GM19043 (cell line): ENCODE data around the gene HTR4.
"Not testable (repeated sequence)": the region's sequence is repeated elsewhere in the genome, so short reads cannot be mapped to it uniquely, and the experiment has no call there.

Experiments
- ATAC-seq: cut with Tn5 transposase; IDR thresholded peaks from one replicate; pipeline ENCODE4 v1.9.1; 2021; ENCODE audit warnings: low read depth; ENCODE audit not compliant: unreplicated experiment

HTR4 gene

DNA sequence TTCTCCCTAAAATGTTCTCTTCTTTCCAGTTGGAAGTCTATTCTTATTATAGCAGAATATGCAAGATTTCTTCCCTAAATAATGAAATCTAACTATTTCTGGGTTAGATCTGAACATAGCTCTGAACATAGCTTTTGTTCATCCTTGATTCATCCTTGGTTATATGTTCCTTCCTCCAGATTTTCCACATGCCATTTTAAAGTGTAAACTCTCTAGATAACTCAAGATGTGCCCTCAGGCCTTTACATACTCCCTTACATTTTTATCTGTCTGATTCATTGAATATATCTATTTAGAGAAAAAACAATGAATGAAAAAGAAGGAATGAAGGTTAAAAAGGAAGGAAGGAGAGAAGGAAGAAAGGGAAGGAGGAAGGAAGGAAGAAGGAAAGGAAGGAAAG, 169.7 kb downstream of the HTR4 start:
- no peak for ATAC-seq

DNA sequence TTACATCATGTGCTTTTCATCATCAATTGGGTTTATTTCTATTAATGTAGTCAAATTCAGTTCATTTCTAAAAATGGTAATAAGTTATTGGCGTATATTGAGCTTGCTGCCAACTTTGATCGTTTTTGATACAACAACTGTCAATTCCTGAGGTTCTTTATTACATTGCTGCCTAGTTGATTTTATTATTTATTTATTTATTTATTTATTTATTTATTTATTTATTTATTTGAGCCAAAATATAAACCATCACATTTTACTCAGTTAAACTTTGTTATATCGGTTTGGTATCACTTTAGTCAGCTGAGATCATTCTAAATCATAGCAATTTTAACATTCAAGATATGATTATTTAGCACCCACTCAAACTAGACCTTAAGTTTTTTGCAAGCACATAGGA, 170.6 kb downstream of the HTR4 start:
- ATAC-seq: no peak

GRCh38 chr5:148482697-148483462, 171.4 kb downstream of the HTR4 start:
- peak; percentile 80 for ATAC-seq

DNA sequence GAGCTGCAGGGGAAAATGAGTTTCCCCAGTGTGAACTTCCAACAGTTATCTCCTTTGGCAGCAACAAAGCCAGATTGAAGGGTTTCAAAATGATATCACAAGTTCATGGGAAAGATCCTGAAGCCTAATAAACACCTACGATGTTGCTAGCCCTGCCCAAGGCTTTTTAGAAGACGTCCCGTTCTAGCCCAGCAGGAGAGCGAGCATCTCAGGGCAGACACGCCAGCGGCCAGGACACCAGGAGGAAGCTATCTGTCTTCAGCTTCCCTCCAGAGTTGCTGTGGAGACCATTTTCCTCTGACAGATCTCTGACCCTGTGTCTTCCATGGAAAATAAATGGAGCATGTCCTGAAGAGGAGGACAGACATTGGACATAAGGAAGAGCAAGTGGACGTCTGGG, 172.1 kb downstream of the HTR4 start:
- no peak for ATAC-seq

- ATAC-seq: no peak
Observed at GRCh38 chr5:148477429-148477828, 176.9 kb downstream of the HTR4 start.

DNA sequence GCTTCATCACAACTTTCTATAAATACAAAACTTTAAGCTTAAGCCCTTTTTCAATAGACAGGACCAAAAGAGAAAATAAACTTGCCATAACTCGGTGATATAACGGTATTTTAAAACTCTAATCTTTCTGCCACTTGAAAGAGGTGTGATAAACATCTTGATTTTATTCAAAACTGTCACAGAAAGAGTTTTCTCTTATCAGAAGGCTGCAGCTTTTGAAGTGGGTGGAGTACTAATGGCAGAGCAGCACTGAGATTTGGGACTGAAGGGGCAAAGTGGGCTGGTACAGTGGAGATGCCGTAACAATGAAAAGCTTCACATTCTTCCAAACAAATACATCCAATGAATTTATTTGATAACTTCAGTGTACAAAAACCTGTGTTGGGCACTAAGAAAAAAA, 178.0 kb downstream of the HTR4 start:
- ATAC-seq: no peak

DNA sequence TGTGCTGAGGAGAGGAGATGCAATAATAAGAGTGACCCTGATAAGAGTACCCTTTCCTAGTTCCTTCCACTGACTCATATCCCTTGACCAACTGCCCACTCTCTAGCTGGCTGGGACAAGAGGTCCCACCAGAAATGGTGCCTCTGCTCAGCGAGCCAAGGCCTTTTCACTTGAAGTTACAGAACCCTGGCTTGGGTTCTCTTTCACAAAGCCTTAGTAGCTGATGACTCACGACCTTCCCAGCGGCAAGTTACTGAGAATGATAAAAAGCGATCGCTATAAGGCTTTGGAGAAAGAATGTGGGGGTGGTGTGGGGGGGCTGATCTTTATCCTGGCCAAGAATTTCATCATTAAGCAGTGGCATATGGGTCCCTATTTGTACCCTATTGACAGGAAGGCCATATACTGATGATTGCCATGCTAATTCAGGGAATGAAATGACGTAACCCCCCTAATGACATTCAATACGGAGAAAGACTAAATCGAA, 180.3 kb downstream of the HTR4 start:
- ATAC-seq: no peak

- no peak for ATAC-seq
Observed at GRCh38 chr5:148471379-148471778, 182.9 kb downstream of the HTR4 start.

GRCh38 chr5:148469501-148469935, 184.8 kb downstream of the HTR4 start:
- no peak for ATAC-seq

DNA sequence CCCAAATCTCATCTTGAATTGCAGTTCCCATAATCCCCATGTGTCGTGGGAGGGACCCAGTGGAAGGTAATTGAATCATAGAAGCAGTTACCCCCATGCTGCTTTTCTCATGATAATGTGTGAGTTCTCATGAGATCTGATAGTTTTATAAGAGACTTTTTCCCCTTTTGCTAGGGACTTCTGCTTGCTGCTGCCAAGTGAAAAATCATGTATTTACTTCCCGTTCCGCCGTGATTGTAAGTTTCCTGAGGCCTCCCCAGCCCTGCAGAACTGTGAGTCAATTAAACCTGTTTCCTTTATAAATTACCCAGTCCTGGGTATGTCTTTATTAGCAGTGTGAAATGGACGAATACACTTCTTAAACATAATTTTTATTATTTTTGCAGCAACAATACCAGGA, 185.6 kb downstream of the HTR4 start:
- not testable (repeated sequence) for ATAC-seq

DNA sequence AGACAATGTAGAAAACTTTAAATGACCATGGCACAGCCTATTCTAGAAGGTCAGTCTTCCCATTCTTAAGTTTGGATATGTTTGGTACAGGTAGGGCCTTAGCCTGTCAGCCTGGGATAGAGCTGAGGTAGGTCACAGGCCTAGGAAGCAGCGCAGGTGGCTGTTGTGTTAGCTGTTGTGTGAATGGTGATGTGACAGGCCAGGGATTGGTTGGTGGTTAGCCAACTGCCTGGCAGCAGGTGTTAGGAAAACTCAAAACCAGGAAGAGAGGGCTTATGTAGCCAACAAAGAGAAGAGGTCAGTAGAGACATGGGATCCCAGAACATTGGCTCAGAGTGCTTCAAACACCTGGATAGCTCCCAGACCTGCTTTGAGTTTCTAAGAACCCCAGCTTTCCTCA, 186.4 kb downstream of the HTR4 start:
- ATAC-seq: no peak

DNA sequence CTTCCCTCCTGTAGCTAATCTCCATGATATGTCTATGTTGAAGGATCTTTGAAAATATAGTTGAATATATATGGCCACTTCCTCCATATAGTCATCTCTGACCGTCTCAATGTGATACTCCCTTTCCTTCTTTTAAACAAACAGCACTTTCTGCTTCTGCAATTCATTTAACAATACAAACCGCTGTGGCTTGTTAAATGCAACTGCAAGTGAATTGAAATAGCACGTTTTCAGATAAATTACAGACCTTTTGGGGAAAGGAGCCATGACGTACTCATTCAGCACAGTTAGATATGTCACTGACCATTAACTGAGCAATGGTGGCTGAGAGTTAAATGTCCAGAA, 188.1 kb downstream of the HTR4 start:
- ATAC-seq: no peak

- ATAC-seq: no peak
Observed at GRCh38 chr5:148465381-148466235, 188.7 kb downstream of the HTR4 start.

GRCh38 chr5:148459669-148460068, 194.7 kb downstream of the HTR4 start:
- ATAC-seq: no peak

- ATAC-seq: no peak
Observed at GRCh38 chr5:148458036-148458888, 196.1 kb downstream of the HTR4 start.

GRCh38 chr5:148457183-148457620, 197.1 kb downstream of the HTR4 start:
- ATAC-seq: peak; percentile 74

DNA sequence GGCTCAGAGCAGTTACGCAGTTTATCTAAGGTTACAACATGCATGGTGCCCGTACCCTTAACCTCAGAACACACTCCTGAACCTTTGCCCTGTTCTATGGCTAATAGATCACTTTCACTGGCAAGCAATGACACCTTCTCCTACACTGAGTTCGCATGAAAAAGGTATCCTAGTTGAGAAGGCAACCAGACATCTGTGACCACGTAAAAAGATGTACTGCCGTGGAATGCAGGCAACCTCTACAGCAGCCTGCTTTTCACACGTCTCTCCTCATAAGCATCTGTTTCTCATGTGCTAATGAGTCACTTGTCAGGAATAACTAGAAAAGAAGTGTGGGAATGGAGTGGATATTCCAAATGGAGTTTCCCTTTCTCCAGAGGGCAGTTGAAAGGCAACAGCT, 199.1 kb downstream of the HTR4 start:
- ATAC-seq: no peak

- ATAC-seq: no peak
Observed at GRCh38 chr5:148454576-148454975, 199.8 kb downstream of the HTR4 start.

GRCh38 chr5:148452499-148453193, 201.7 kb downstream of the HTR4 start:
- ATAC-seq: no peak

DNA sequence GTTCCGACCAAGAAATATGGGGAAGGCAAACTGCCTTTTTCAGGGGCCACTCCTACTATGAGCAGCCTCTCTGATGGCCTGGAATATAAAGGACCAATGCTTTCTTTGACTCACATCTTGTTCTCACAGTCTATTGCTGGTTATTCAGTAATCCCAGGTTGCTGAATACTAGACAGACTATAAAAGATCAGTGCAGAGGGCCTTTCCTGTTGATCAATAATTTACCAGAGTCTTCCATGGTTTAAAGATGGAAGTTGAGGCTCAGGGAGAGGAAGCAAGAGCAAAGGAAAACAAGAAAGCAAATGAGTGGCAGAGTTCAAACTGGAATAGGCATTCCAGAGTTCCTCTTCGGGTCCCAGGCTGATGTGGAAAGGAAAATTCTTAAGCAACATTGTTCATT, 207.7 kb downstream of the HTR4 start:
- ATAC-seq: no peak
